Keratinocyte (primary cell): ENCODE measurements around the gene LIPF.

Experiments used
- EZH2 ChIP-seq: IDR thresholded peaks from one replicate; pipeline ENCODE4 v1.6.1; 2012; ENCODE audit warnings: inconsistent platforms, mild to moderate bottlenecking, low read length, moderate library complexity
- TF ChIP-seq, protein P1 (sequence below), 3 experiments: IDR thresholded peaks in 1 of 3; conservative IDR thresholded peaks in 1 of 3; optimal IDR thresholded peaks in 1 of 3; 2 replicates in 2 of 3; 3 replicates in 1 of 3; pipeline versions ENCODE3 to v1.5.1; 2011; ENCODE audit warnings: low read length in 3 of 3, mild to moderate bottlenecking in 3 of 3, moderate library complexity in 2 of 3, control low read depth in 1 of 3, inconsistent platforms in 1 of 3; ENCODE audit not compliant: insufficient read depth in 2 of 3; ENCODE audit errors: extremely low read depth in 1 of 3

DNA sequence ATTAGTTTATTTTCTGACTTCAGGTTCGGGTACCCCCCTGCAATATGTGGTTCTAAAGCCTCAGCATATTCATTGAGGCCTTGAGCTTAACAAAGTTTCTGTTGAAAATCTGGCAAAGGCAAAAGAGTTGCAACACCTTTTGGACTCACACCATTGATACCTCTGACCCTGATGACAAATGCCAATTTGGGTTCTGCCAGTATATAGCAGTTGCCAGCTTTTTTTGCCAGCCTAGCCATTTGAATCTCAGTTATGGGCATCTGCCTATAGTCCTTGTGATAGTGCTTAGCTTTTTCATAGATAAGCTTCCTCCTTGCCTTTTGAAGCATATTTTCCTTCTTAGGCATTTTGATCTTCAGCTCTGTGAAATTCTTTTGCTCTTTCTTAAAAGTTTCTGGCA, 45.7 kb upstream of the LIPF start:
- TF ChIP-seq, protein P1, sequence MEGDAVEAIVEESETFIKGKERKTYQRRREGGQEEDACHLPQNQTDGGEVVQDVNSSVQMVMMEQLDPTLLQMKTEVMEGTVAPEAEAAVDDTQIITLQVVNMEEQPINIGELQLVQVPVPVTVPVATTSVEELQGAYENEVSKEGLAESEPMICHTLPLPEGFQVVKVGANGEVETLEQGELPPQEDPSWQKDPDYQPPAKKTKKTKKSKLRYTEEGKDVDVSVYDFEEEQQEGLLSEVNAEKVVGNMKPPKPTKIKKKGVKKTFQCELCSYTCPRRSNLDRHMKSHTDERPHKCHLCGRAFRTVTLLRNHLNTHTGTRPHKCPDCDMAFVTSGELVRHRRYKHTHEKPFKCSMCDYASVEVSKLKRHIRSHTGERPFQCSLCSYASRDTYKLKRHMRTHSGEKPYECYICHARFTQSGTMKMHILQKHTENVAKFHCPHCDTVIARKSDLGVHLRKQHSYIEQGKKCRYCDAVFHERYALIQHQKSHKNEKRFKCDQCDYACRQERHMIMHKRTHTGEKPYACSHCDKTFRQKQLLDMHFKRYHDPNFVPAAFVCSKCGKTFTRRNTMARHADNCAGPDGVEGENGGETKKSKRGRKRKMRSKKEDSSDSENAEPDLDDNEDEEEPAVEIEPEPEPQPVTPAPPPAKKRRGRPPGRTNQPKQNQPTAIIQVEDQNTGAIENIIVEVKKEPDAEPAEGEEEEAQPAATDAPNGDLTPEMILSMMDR (optimal IDR thresholded peaks at IDR 0.05 in 1 of 3, IDR thresholded peaks at IDR 0.05 in 1 of 3, conservative IDR thresholded peaks at IDR 0.05 in 1 of 3; ENCODE audit: extremely low read depth in 1 of 3, insufficient read depth in 2 of 3, low read length in 3 of 3): no peak
- no peak for TF ChIP-seq EZH2
